Hematopoietic multipotent progenitor cell (in vitro differentiated cells): ENCODE measurements around the gene STH. TPM values are rescaled to one million over a fixed set of nuclear protein-coding genes. Genes with fewer than 3 reads are reported as not detected.
"Not testable (repeated sequence)": the region's sequence is repeated elsewhere in the genome, so short reads cannot be mapped to it uniquely, and the experiment has no call there.

ENCODE experiments used
- DNase-seq, 3 donors: peaks; one replicate each; pipeline ENCODE4 v3.0.0-alpha.2; 2011 to 2015; ENCODE audit warnings: low read depth in 2 of 3, low spot score in 2 of 3
- total RNA-seq: library from RNA; depleted of rRNA; stranded (reverse); fragments of >200 nt; gene quantifications from one replicate; pipeline ENCODE4 v1.2.3, GENCODE V29; 2012

The STH gene
- total RNA-seq = not detected

GRCh38 chr17:45998987-45999899 is at the start of gene STH:
Gene STH (plus strand): TSS chr17:45999250. CDS start chr17:45999280, 30 bp downstream.
- no peak for DNase-seq

GRCh38 chr17:45949755-45950320 is 49.2 kb upstream of the STH start:
- no peak for DNase-seq

GRCh38 chr17:45950888-45951287 is 48.2 kb upstream of the STH start:
- no peak for DNase-seq

GRCh38 chr17:45951403-45951802 is 47.6 kb upstream of the STH start:
- DNase-seq = no peak

- DNase-seq = no peak
Observed at GRCh38 chr17:45951941-45952340, 47.1 kb upstream of the STH start.

- no peak for DNase-seq
Observed at GRCh38 chr17:45952814-45953320, 46.2 kb upstream of the STH start.

GRCh38 chr17:45953561-45953960 is 45.5 kb upstream of the STH start:
- DNase-seq = no peak

- no peak for DNase-seq
Observed at GRCh38 chr17:45954914-45955313, 44.1 kb upstream of the STH start.

GRCh38 chr17:45955326-45955725 is 43.7 kb upstream of the STH start:
- DNase-seq = no peak

GRCh38 chr17:45956090-45956489 is 43.0 kb upstream of the STH start:
- no peak for DNase-seq

- DNase-seq = not testable (repeated sequence)
Observed at GRCh38 chr17:45956746-45957145, 42.3 kb upstream of the STH start.

- DNase-seq = no peak
Observed at GRCh38 chr17:45958307-45958706, 40.7 kb upstream of the STH start.

GRCh38 chr17:45958994-45959665 is 39.9 kb upstream of the STH start:
- no peak for DNase-seq

GRCh38 chr17:45960311-45960710 is 38.7 kb upstream of the STH start:
- DNase-seq = no peak

- no peak for DNase-seq
Observed at GRCh38 chr17:45961206-45961605, 37.8 kb upstream of the STH start.

- no peak for DNase-seq
Observed at GRCh38 chr17:45962221-45962972, 36.7 kb upstream of the STH start.

- DNase-seq = no peak
Observed at GRCh38 chr17:45963283-45963682, 35.8 kb upstream of the STH start.

- no peak for DNase-seq
Observed at GRCh38 chr17:45963889-45964288, 35.2 kb upstream of the STH start.

- no peak for DNase-seq
Observed at GRCh38 chr17:45964634-45965033, 34.4 kb upstream of the STH start.

- no peak for DNase-seq
Observed at GRCh38 chr17:45965812-45966211, 33.2 kb upstream of the STH start.
